Hepatocyte (in vitro differentiated cells): ENCODE data around the gene ELK1.

Experiments used
- CTCF ChIP-seq: fragments of 200-600 bp; sonication (generic); IDR thresholded peaks from 2 replicates; pipeline ENCODE4 v1.5.1; 2016; ENCODE audit warnings: antibody characterized with exemption, mild to moderate bottlenecking; ENCODE audit not compliant: poor library complexity
- EZH2 ChIP-seq: fragments of 200-600 bp; sonication (generic); IDR thresholded peaks from 2 replicates; pipeline ENCODE4 v1.6.1; 2016; ENCODE audit warnings: antibody characterized with exemption, mild to moderate bottlenecking, borderline replicate concordance
- EZH2phosphoT487 ChIP-seq: fragments of 200-600 bp; sonication (generic); IDR thresholded peaks from one replicate; pipeline ENCODE4 v1.6.1; 2018; ENCODE audit warnings: antibody characterized with exemption, mild to moderate bottlenecking, low read depth, moderate library complexity; ENCODE audit not compliant: unreplicated experiment, severe bottlenecking

GRCh38 chrX:47632666-47633065, 17.7 kb downstream of the ELK1 start:
- TF ChIP-seq CTCF (no peak), EZH2 (no peak), EZH2phosphoT487 (no peak)
